Measurements from ENCODE around the gene HYAL2. TPM values are rescaled to one million over a fixed set of nuclear protein-coding genes. Genes with fewer than 3 reads are reported as not detected.

The HYAL2 gene
- total and polyA plus RNA-seq, 10 of the 15 experiments (the other 5 are each of a cell fraction or from before 2014, with no cell fraction given), result 0.06 to 21.8 (median 12.7) TPM

- Histone ChIP-seq H3K4me2 (ENCODE audit: control insufficient read depth, insufficient read depth) (no peak within 1 kb of the TSS), H2AFZ (ENCODE audit: control insufficient read depth, low read depth, low read length) (no peak within 1 kb of the TSS), H3K9me3 (replicated peaks; ENCODE audit: control insufficient read depth, insufficient read depth, low read length) (no peaks in the 10 kb centered on the region), H4K20me1 (ENCODE audit: control insufficient read depth, insufficient read depth) (no peaks in the 10 kb centered on the region), H3K27me3 (replicated peaks in 1 of 2; ENCODE audit: control insufficient read depth in 2 of 2, insufficient read depth in 2 of 2, low read length in 1 of 2) (no peaks in the 10 kb centered on the region), H3K4me1 (ENCODE audit: control insufficient read depth, insufficient read depth, low read length) (peaks cover 1% of the 10 kb centered on the region), H3K4me3 (no peak within 1 kb of the TSS), H3K9ac (ENCODE audit: control insufficient read depth, insufficient read depth, low read length) (no peak within 1 kb of the TSS), H3K79me2 (ENCODE audit: control insufficient read depth, insufficient read depth, low read length) (peaks cover 2% of the 10 kb centered on the region; the same call in 1 of the 2 replicates), H3K27ac (ENCODE audit: control insufficient read depth, insufficient read depth) (no peak within 1 kb of the TSS), H3K36me3 (ENCODE audit: control insufficient read depth in 2 of 2, insufficient read depth in 2 of 2, low read length in 1 of 2) (no peaks in the 10 kb centered on the region)
- ChIA-PET POLR2A (no interaction called here), CTCF (interaction anchor here (3.5 kb wide), 1 partner anchor 21 kb away, joined by 13 read pairs; no protein-coding TSS in a partner anchor), RAD21 (ENCODE audit: unreplicated experiment) (no interaction called here), SMC1A (ENCODE audit: uncharacterized antibody, unreplicated experiment) (no interaction called here)
- intact Hi-C loops (cut with micrococcal nuclease; ENCODE audit: unreplicated experiment) (no loop called here), in situ Hi-C loops (cut with MboI) (no loop called here)
- no TSS peak for BruUV-seq (replicated peaks)
- no peak for ATAC-seq
- 77% methylated on average over 14 of the region's 14 CpGs for WGBS (ENCODE audit: insufficient coverage, insufficient replicate concordance, low lambda C conversion rate, missing lambda C conversion rate)
- no peak for DNase-seq (ENCODE audit: low read depth, low spot score)
- TF ChIP-seq ZNF207 (IDR thresholded peaks at IDR 0.05; ENCODE audit: borderline replicate concordance) (no peak), KLF5 (IDR thresholded peaks at IDR 0.05; ENCODE audit: partially characterized antibody) (no peak), CHD2 (IDR thresholded peaks at IDR 0.05; ENCODE audit: borderline replicate concordance, low read depth, low read length) (no peak), RB1 (IDR thresholded peaks at IDR 0.05; ENCODE audit: borderline replicate concordance) (no peak), EGR1 (IDR thresholded peaks at IDR 0.05; ENCODE audit: borderline replicate concordance in 1 of 2, low read depth in 2 of 2, low read length in 2 of 2) (no peak), POLR2AphosphoS2 (IDR thresholded peaks at IDR 0.05; ENCODE audit: low read depth, low read length) (no peak), POLR2AphosphoS5 (IDR thresholded peaks at IDR 0.05; ENCODE audit: low read length) (no peak), NFYA (IDR thresholded peaks at IDR 0.05; ENCODE audit: borderline replicate concordance, low read depth, low read length) (no peak), MTA2 (IDR thresholded peaks at IDR 0.05; ENCODE audit: low read depth) (no peak), EZH2 (IDR thresholded peaks at IDR 0.05; ENCODE audit: borderline replicate concordance, control insufficient read depth, low read depth, low read length) (no peak), CHD1 (IDR thresholded peaks at IDR 0.05; ENCODE audit: low read depth, low read length) (no peak), TCF12 (IDR thresholded peaks at IDR 0.05; ENCODE audit: low read depth, low read length) (no peak), CREM (IDR thresholded peaks at IDR 0.05; ENCODE audit: low read depth) (no peak), ETV6 (conservative IDR thresholded peaks at IDR 0.05 in 1 of 2, IDR thresholded peaks at IDR 0.05 in 1 of 2; ENCODE audit: borderline replicate concordance in 1 of 2, low read depth in 1 of 2) (no peak), JUND (IDR thresholded peaks at IDR 0.05; ENCODE audit: low read depth, low read length) (no peak), HDAC6 (IDR thresholded peaks at IDR 0.05; ENCODE audit: unreplicated experiment) (no peak)
- TF ChIP-seq, protein P1, sequence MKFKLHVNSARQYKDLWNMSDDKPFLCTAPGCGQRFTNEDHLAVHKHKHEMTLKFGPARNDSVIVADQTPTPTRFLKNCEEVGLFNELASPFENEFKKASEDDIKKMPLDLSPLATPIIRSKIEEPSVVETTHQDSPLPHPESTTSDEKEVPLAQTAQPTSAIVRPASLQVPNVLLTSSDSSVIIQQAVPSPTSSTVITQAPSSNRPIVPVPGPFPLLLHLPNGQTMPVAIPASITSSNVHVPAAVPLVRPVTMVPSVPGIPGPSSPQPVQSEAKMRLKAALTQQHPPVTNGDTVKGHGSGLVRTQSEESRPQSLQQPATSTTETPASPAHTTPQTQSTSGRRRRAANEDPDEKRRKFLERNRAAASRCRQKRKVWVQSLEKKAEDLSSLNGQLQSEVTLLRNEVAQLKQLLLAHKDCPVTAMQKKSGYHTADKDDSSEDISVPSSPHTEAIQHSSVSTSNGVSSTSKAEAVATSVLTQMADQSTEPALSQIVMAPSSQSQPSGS (IDR thresholded peaks at IDR 0.05; ENCODE audit: low read length), result no peak
- FAIRE-seq, result no peak
Observed at GRCh38 chr3:50303013-50303815, 19.3 kb downstream of the HYAL2 start, which contains the start of gene HYAL1. TSS of gene HYAL1 (minus strand) at chr3:50303574. CDS start at chr3:50302956, 618 bp downstream.
